Endodermal cell (in vitro differentiated cells): Measurements from ENCODE around the gene PDE10A. TPM values are rescaled to one million over a fixed set of nuclear protein-coding genes. Genes with fewer than 3 reads are reported as not detected.

Experiments
- DNase-seq: peaks from one replicate; pipeline ENCODE4 v3.0.0-alpha.2; 2017
- H3K27ac ChIP-seq: 2 replicates; pipeline ENCODE4 v1.5.1; 2013; ENCODE audit warnings: mild to moderate bottlenecking, low read depth, low read length, moderate library complexity
- H3K27me3 ChIP-seq: 2 replicates; pipeline ENCODE4 v1.6.1; 2013; ENCODE audit warnings: mild to moderate bottlenecking, low read length, moderate library complexity; ENCODE audit not compliant: insufficient read depth, control insufficient read depth, poor library complexity, severe bottlenecking
- H3K36me3 ChIP-seq: 2 replicates; pipeline ENCODE4 v1.7.0; 2013; ENCODE audit warnings: mild to moderate bottlenecking, low read length, moderate library complexity; ENCODE audit not compliant: control insufficient read depth, insufficient read depth
- H3K4me1 ChIP-seq: one replicate; pipeline ENCODE4 v1.7.0; 2013; ENCODE audit warnings: low read length; ENCODE audit not compliant: control insufficient read depth, insufficient read depth
- H3K4me3 ChIP-seq: 2 replicates; pipeline ENCODE4 v1.5.1; 2013; ENCODE audit warnings: mild to moderate bottlenecking, low read length, moderate library complexity
- H3K9ac ChIP-seq: 2 replicates; pipeline ENCODE4 v1.6.1; 2013; ENCODE audit warnings: mild to moderate bottlenecking, low read length, moderate library complexity; ENCODE audit not compliant: poor library complexity, severe bottlenecking; ENCODE audit errors: extremely low read depth
- H3K9me3 ChIP-seq: 2 replicates; pipeline ENCODE4 v1.6.1; 2013; ENCODE audit warnings: mild to moderate bottlenecking, low read length, moderate library complexity; ENCODE audit not compliant: control insufficient read depth
- H3K27ac Mint-ChIP-seq: 2 replicates; pipeline ENCODE4 v1.8.0; 2020; ENCODE audit warnings: mixed read lengths
- H3K27me3 Mint-ChIP-seq: 2 replicates; pipeline ENCODE4 v1.8.0; 2021; ENCODE audit warnings: mild to moderate bottlenecking, mixed read lengths; ENCODE audit not compliant: insufficient read depth
- H3K36me3 Mint-ChIP-seq: 2 replicates; pipeline ENCODE4 v1.8.0; 2020; ENCODE audit warnings: low read depth, mixed read lengths
- H3K4me1 Mint-ChIP-seq: 2 replicates; pipeline ENCODE4 v1.8.0; 2020; ENCODE audit warnings: mixed read lengths
- H3K4me3 Mint-ChIP-seq: 2 replicates; pipeline ENCODE4 v1.8.0; 2020; ENCODE audit warnings: mild to moderate bottlenecking, moderate library complexity, mixed read lengths
- H3K9me3 Mint-ChIP-seq: 2 replicates; pipeline ENCODE4 v1.8.0; 2020; ENCODE audit warnings: mild to moderate bottlenecking, mixed read lengths
- WGBS, 2 experiments: methylation state at CpG; one replicate each; pipeline versions ENCODE4 v1.1.5 to v1.1.7; 2013; ENCODE audit warnings: missing lambda C conversion rate in 2 of 2, mixed read lengths in 1 of 2; ENCODE audit not compliant: insufficient coverage in 1 of 2, insufficient read length in 1 of 2; 5-methylcytosine and 5-hydroxymethylcytosine counted together
- total RNA-seq, 2 donors: library from RNA; stranded (reverse); fragmentation: NEBNext Ultra II Directional in 1 of 2; extraction: Animal tissue kit (Norgen Biotek cat#: 25700) in 1 of 2; gene quantifications; 2 replicates in 1 of 2; 3 replicates in 1 of 2; pipeline ENCODE4 v1.2.1, GENCODE V29; 2021
- TF ChIP-seq, protein P1 (sequence below): fragments of 200-600 bp; sonication (generic); conservative IDR thresholded peaks from 2 replicates; pipeline ENCODE4 v1.5.0; 2021; ENCODE audit warnings: antibody characterized with exemption, mild to moderate bottlenecking

Gene PDE10A
- total RNA-seq, 2 donors from 2014 or later = 22.8 to 27.8 TPM

DNA sequence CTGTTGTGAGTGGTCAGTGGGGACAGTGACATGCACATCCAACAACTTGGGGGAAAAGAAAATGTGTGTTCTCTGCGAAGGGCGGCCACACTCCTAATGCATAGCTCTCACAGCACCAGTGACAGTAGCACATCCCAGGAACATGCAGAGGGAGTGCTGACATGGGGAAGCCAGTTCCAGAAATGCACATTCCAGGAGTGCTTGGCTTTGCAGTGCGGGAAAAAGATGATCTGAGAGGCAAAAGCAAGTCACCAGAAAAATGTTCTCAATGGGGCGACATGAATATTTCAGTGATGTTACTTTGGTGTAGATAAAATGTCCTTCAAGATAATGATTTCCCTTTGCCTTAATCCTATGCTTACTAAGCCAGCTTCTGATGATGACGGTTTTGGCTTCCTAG is 42.9 kb upstream of the PDE10A start:
- Mint-ChIP-seq H3K36me3 (no peaks in the 10 kb centered on the region), H3K4me3 (no peak overlapping the region), H3K27me3 (peaks cover 7% of the 10 kb centered on the region), H3K9me3 (peaks cover 5% of the 10 kb centered on the region), H3K4me1 (peaks cover 10% of the 10 kb centered on the region), H3K27ac (no peak overlapping the region)
- Histone ChIP-seq H3K9ac (no peak overlapping the region), H3K27ac (no peak overlapping the region), H3K27me3 (no peaks in the 10 kb centered on the region), H3K4me1 (no peaks in the 10 kb centered on the region), H3K4me3 (no peak overlapping the region), H3K9me3 (no peaks in the 10 kb centered on the region), H3K36me3 (no peaks in the 10 kb centered on the region)
- no peak for DNase-seq
- TF ChIP-seq, protein P1, sequence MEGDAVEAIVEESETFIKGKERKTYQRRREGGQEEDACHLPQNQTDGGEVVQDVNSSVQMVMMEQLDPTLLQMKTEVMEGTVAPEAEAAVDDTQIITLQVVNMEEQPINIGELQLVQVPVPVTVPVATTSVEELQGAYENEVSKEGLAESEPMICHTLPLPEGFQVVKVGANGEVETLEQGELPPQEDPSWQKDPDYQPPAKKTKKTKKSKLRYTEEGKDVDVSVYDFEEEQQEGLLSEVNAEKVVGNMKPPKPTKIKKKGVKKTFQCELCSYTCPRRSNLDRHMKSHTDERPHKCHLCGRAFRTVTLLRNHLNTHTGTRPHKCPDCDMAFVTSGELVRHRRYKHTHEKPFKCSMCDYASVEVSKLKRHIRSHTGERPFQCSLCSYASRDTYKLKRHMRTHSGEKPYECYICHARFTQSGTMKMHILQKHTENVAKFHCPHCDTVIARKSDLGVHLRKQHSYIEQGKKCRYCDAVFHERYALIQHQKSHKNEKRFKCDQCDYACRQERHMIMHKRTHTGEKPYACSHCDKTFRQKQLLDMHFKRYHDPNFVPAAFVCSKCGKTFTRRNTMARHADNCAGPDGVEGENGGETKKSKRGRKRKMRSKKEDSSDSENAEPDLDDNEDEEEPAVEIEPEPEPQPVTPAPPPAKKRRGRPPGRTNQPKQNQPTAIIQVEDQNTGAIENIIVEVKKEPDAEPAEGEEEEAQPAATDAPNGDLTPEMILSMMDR = no peak
- 85 to 95% methylated on average over 5 of the region's 5 CpGs for WGBS, 2 experiments

DNA sequence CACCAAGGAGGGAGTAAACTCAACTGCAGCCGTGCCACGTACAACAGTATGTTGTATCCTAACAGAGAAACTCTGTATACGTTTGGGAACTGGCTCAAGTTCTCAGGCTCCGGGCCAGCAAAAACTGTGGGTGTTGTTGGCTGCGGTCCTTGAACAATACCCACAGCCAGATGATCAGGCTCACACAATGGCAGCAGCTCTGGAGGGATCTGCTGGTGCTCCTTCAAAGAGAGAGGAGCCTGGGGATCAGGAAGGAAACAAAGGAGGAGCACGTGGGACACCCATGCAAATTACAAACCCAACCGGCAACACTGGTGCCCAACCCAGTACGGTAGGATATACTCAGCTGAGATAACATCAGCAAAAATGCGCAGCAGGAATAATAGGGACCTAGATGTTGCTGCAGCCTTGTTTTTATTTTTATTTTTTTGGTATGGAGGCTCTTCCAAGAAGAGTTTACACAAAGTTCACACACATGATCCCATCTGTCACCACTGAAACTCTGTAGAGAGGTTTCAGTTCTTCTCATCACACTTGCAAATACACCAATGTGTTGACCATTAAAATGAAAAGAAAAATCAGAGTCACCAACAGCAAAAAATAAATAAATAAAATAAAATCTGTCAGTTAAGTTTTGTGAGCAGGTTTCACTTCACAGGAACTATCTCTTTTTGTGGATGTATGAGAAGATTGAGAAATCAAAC is 41.2 kb upstream of the PDE10A start:
- DNase-seq = peak; percentile 39
- no peaks in the 10 kb centered on the region for H3K36me3 ChIP-seq
- Mint-ChIP-seq H3K27ac (no peak overlapping the region), H3K4me3 (no peak overlapping the region), H3K27me3 (peaks cover 7% of the 10 kb centered on the region), H3K36me3 (no peaks in the 10 kb centered on the region), H3K4me1 (peaks cover 10% of the 10 kb centered on the region), H3K9me3 (no peaks in the 10 kb centered on the region)
- no peaks in the 10 kb centered on the region for H3K27me3 ChIP-seq
- peaks cover 3% of the 10 kb centered on the region for H3K9me3 ChIP-seq
- no peak overlapping the region for H3K4me3 ChIP-seq
- 86 to 94% methylated on average over 6 to 9 of the region's 9 CpGs for WGBS, 2 experiments
- no peak overlapping the region for H3K27ac ChIP-seq
- no peaks in the 10 kb centered on the region for H3K4me1 ChIP-seq
- TF ChIP-seq, protein P1 = no peak
- H3K9ac ChIP-seq = no peak overlapping the region

DNA sequence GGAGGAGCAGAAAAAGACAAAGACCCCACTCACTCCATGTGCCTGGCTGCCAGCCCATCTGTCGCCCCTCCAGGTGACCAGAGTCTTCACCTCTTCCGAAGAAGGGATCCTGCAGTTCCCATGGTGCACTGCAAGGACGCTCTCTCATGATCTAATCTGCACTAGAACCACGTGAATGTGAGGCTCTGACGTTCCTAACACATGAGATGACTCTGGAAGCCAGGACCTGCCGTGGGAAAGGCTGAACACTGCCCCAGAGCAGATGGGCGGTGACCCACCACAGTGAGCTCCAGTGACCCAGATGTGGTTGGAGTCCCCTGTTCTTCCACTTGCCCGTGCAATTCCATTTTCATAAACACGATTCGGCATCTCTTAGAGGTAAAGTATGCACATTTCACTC is 39.6 kb upstream of the PDE10A start:
- no peak overlapping the region for H3K9ac ChIP-seq
- H3K9me3 Mint-ChIP-seq = peaks cover 2% of the 10 kb centered on the region
- no peak overlapping the region for H3K27ac Mint-ChIP-seq
- 81 to 82% methylated on average over 6 to 10 of the region's 10 CpGs for WGBS, 2 experiments
- no peak overlapping the region for H3K4me3 ChIP-seq
- H3K27me3 ChIP-seq = no peaks in the 10 kb centered on the region
- no peaks in the 10 kb centered on the region for H3K4me1 ChIP-seq
- peaks cover 7% of the 10 kb centered on the region for H3K9me3 ChIP-seq
- H3K36me3 ChIP-seq = no peaks in the 10 kb centered on the region
- peaks cover 7% of the 10 kb centered on the region for H3K27me3 Mint-ChIP-seq
- H3K4me3 Mint-ChIP-seq = no peak overlapping the region
- H3K36me3 Mint-ChIP-seq = no peaks in the 10 kb centered on the region
- DNase-seq = no peak
- H3K27ac ChIP-seq = no peak overlapping the region
- H3K4me1 Mint-ChIP-seq = peaks cover 3% of the 10 kb centered on the region
- TF ChIP-seq, protein P1 = no peak
